Neural progenitor cell (in vitro differentiated cells): ENCODE results near the gene TMEM178B. TPM values are rescaled to one million over a fixed set of nuclear protein-coding genes. Genes with fewer than 3 reads are reported as not detected.

ENCODE experiments used
- DNase-seq: peaks from one replicate; pipeline ENCODE4 v3.0.0-alpha.2; 2016; ENCODE audit warnings: low spot score
- H2AFZ ChIP-seq: fragments of 200-600 bp; sonication (generic); replicated peaks from 2 replicates; pipeline ENCODE4 v1.6.1; 2016; ENCODE audit warnings: antibody characterized with exemption
- H3F3A ChIP-seq: fragments of 200-600 bp; sonication (generic); 2 replicates; pipeline ENCODE4 v1.6.1; 2016; ENCODE audit warnings: antibody characterized with exemption, low read depth
- H3K27ac ChIP-seq: fragments of 200-600 bp; sonication (generic); 2 replicates; pipeline ENCODE4 v1.5.1; 2016; ENCODE audit warnings: mild to moderate bottlenecking
- H3K27me3 ChIP-seq: fragments of 200-600 bp; sonication (generic); 2 replicates; pipeline ENCODE4 v1.6.1; 2016; ENCODE audit warnings: mild to moderate bottlenecking, moderate library complexity
- H3K36me3 ChIP-seq: fragments of 200-600 bp; sonication (generic); 2 replicates; pipeline ENCODE4 v1.5.1; 2016
- H3K4me1 ChIP-seq: fragments of 200-600 bp; sonication (generic); 2 replicates; pipeline ENCODE4 v1.6.1; 2016; ENCODE audit warnings: mixed run types
- H3K4me2 ChIP-seq: fragments of 200-600 bp; sonication (generic); 2 replicates; pipeline ENCODE4 v1.6.1; 2016
- H3K4me3 ChIP-seq: fragments of 200-600 bp; sonication (generic); 2 replicates; pipeline ENCODE4 v1.5.1; 2016
- H3K79me2 ChIP-seq: fragments of 200-600 bp; sonication (generic); 2 replicates; pipeline ENCODE4 v1.6.1; 2016; ENCODE audit warnings: low read depth
- H3K9ac ChIP-seq: fragments of 200-600 bp; sonication (generic); 2 replicates; pipeline ENCODE4 v1.6.1; 2016
- H3K9me3 ChIP-seq: fragments of 200-600 bp; sonication (generic); 2 replicates; pipeline ENCODE4 v1.5.1; 2016; ENCODE audit warnings: low read depth
- H4K20me1 ChIP-seq: fragments of 200-600 bp; sonication (generic); 2 replicates; pipeline ENCODE4 v1.6.1; 2016; ENCODE audit warnings: low read depth
- H3K27ac Mint-ChIP-seq: 3 replicates; pipeline ENCODE4 v1.8.0; 2021; ENCODE audit warnings: mixed read lengths
- H3K27me3 Mint-ChIP-seq: 2 replicates; pipeline ENCODE4 v1.8.0; 2022; ENCODE audit warnings: low read depth, mild to moderate bottlenecking, inconsistent platforms, moderate library complexity, mixed read lengths; ENCODE audit not compliant: insufficient read depth
- H3K36me3 Mint-ChIP-seq: 3 replicates; pipeline ENCODE4 v1.8.0; 2021; ENCODE audit warnings: mixed read lengths
- H3K4me1 Mint-ChIP-seq: 3 replicates; pipeline ENCODE4 v1.8.0; 2021; ENCODE audit warnings: mixed read lengths
- H3K4me3 Mint-ChIP-seq: 3 replicates; pipeline ENCODE4 v1.8.0; 2021; ENCODE audit warnings: mild to moderate bottlenecking, moderate library complexity, mixed read lengths
- H3K9me3 Mint-ChIP-seq: 3 replicates; pipeline ENCODE4 v1.8.0; 2020; ENCODE audit warnings: mixed read lengths
- EZH2 ChIP-seq: fragments of 200-600 bp; sonication (generic); IDR thresholded peaks from 2 replicates; pipeline ENCODE4 v1.6.1; 2017; ENCODE audit warnings: antibody characterized with exemption, mild to moderate bottlenecking, moderate library complexity
- EZH2phosphoT487 ChIP-seq: fragments of 200-600 bp; sonication (generic); IDR thresholded peaks from 2 replicates; pipeline ENCODE4 v1.6.1; 2017; ENCODE audit warnings: antibody characterized with exemption
- total RNA-seq: library from RNA; depleted of rRNA; stranded (reverse); fragments of >200 nt; gene quantifications from 2 replicates; pipeline ENCODE4 v1.2.3, GENCODE V29; 2015; ENCODE audit warnings: low replicate concordance
- TF ChIP-seq, protein P1 (sequence below): fragments of 200-600 bp; sonication (generic); IDR thresholded peaks from 2 replicates; pipeline ENCODE4 v1.5.1; 2017; ENCODE audit warnings: antibody characterized with exemption, mild to moderate bottlenecking

The TMEM178B gene
- total RNA-seq, 1 donor from 2014 or later: 2.9 TPM

DNA sequence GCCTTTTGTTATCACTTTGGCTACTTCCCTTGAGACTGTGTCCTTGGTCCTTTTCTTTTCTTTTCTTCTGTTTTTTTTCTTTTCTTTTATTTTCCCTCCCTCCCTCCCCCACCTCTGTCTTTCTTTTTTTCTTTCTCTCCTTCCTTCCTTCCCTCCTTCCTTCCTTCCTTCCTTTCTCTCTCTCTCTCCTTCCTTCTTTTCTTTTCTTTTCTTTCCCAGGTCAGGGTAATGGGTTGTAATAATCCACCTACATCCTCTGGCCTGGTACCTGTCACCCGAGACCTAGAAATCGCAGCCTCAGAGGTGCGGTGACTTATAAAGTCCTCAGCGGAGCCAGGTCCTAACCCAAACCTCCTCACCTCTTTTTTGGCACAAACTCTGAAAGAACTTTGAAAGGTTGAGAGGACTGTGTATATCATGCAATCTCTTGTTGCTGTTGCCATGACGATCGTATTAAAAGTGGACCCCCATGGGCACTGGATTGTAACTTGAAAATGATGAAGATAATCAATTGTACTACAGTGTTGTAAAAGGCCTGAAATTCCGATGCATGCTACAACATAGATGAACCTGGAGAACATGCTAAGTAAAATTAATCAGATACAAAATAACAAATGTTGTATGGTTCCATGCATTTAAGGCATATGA, 336.6 kb downstream of the TMEM178B start:
- Histone ChIP-seq H3K36me3 (no peaks in the 10 kb centered on the region), H3K9ac (no peak overlapping the region), H3K4me2 (peak overlapping the region; percentile 81), H3K9me3 (no peaks in the 10 kb centered on the region), H4K20me1 (peaks cover 25% of the 10 kb centered on the region), H2AFZ (no peak overlapping the region), H3K79me2 (no peaks in the 10 kb centered on the region), H3K4me1 (peaks cover 41% of the 10 kb centered on the region), H3K27me3 (no peaks in the 10 kb centered on the region), H3F3A (peaks cover 35% of the 10 kb centered on the region), H3K4me3 (peak overlapping the region; percentile 36), H3K27ac (peak overlapping the region; percentile 67)
- Mint-ChIP-seq H3K36me3 (no peaks in the 10 kb centered on the region), H3K4me3 (peak overlapping the region; percentile 6), H3K4me1 (peaks cover 26% of the 10 kb centered on the region), H3K9me3 (no peaks in the 10 kb centered on the region), H3K27me3 (no peaks in the 10 kb centered on the region), H3K27ac (peak overlapping the region; percentile 22)
- TF ChIP-seq, protein P1, sequence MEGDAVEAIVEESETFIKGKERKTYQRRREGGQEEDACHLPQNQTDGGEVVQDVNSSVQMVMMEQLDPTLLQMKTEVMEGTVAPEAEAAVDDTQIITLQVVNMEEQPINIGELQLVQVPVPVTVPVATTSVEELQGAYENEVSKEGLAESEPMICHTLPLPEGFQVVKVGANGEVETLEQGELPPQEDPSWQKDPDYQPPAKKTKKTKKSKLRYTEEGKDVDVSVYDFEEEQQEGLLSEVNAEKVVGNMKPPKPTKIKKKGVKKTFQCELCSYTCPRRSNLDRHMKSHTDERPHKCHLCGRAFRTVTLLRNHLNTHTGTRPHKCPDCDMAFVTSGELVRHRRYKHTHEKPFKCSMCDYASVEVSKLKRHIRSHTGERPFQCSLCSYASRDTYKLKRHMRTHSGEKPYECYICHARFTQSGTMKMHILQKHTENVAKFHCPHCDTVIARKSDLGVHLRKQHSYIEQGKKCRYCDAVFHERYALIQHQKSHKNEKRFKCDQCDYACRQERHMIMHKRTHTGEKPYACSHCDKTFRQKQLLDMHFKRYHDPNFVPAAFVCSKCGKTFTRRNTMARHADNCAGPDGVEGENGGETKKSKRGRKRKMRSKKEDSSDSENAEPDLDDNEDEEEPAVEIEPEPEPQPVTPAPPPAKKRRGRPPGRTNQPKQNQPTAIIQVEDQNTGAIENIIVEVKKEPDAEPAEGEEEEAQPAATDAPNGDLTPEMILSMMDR: no peak
- TF ChIP-seq EZH2phosphoT487: no peak
- no peak for DNase-seq

DNA sequence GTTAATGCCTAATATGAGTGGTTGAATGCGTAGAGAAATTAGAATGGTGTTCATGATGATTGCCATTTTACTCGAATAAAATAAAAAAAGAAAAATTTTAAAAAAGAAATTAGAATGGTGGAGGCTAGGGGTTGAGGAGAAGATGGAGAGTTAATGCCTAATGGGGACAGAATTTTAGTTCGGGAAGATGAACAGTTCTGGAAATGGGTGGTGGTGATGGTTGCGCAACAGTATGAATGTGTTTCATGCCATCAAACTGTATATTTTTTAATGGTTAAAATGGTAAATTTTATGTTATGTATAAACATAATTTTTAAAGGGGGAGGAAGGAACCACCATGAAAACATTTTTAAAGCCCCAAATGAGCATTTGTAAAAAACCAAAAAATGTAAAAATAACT, 337.3 kb downstream of the TMEM178B start:
- H3K4me1 Mint-ChIP-seq: peaks cover 24% of the 10 kb centered on the region
- no peaks in the 10 kb centered on the region for H3K36me3 Mint-ChIP-seq

DNA sequence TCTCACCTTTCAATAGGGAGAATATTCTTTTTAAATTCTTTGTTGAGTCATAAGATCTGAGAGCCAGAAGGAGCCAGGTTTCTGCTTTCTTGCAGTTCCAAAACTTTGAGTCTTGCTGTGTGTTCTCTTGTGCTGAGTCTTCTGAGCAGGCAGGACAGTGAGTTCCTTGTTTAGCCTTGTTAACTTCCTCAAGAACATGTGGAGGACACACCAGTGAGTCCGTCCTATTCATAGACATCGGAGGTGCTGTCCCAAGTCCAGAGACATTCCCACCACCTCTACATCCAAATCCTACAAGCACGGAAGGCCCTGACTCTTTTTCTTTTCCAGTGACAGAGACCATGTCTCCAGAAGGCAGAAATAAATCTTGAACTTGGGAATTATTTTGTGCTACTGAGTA, 342.1 kb downstream of the TMEM178B start:
- no peaks in the 10 kb centered on the region for H3K79me2 ChIP-seq
- H3K27me3 Mint-ChIP-seq: no peaks in the 10 kb centered on the region
- H3K4me3 Mint-ChIP-seq: no peak overlapping the region
- H3K4me3 ChIP-seq: no peak overlapping the region
- TF ChIP-seq EZH2: no peak
- no peak for TF ChIP-seq EZH2phosphoT487
- TF ChIP-seq, protein P1: no peak
- peaks cover 3% of the 10 kb centered on the region for H3K4me1 Mint-ChIP-seq
- no peak overlapping the region for H3K9ac ChIP-seq
- H3K27me3 ChIP-seq: no peaks in the 10 kb centered on the region
- no peaks in the 10 kb centered on the region for H3K36me3 Mint-ChIP-seq
- H3K9me3 ChIP-seq: no peaks in the 10 kb centered on the region
- H3K9me3 Mint-ChIP-seq: no peaks in the 10 kb centered on the region
- no peaks in the 10 kb centered on the region for H4K20me1 ChIP-seq
- no peak overlapping the region for H2AFZ ChIP-seq
- no peak overlapping the region for H3K27ac Mint-ChIP-seq
- no peak for DNase-seq
- no peak overlapping the region for H3K4me2 ChIP-seq
- H3K27ac ChIP-seq: no peak overlapping the region
- no peaks in the 10 kb centered on the region for H3K36me3 ChIP-seq
- H3F3A ChIP-seq: peaks cover 9% of the 10 kb centered on the region
- peaks cover 10% of the 10 kb centered on the region for H3K4me1 ChIP-seq

More for the DNA sequence above, 337.3 kb downstream of the TMEM178B start:
- Histone ChIP-seq H2AFZ (no peak overlapping the region), H3K9ac (no peak overlapping the region), H3K4me3 (no peak overlapping the region), H3K27ac (no peak overlapping the region), H3K36me3 (no peaks in the 10 kb centered on the region), H3K79me2 (no peaks in the 10 kb centered on the region), H3F3A (peaks cover 35% of the 10 kb centered on the region), H3K27me3 (no peaks in the 10 kb centered on the region), H4K20me1 (peaks cover 25% of the 10 kb centered on the region), H3K4me1 (peaks cover 41% of the 10 kb centered on the region), H3K4me2 (no peak overlapping the region), H3K9me3 (no peaks in the 10 kb centered on the region)
- Mint-ChIP-seq H3K27ac (no peak overlapping the region), H3K27me3 (no peaks in the 10 kb centered on the region), H3K4me3 (no peak overlapping the region), H3K9me3 (no peaks in the 10 kb centered on the region)
- TF ChIP-seq EZH2phosphoT487: no peak
- TF ChIP-seq, protein P1: no peak
- TF ChIP-seq EZH2: no peak
- no peak for DNase-seq
